OCI-LY3 (cell line): ENCODE data around the gene ACADSB.

Experiments used
- CTCF ChIP-seq: fragments of 200-600, 300-600 bp; sonication (generic); IDR thresholded peaks from 2 replicates; pipeline ENCODE4 v1.5.1; 2014; ENCODE audit warnings: antibody characterized with exemption, low read length, low read depth
- EZH2phosphoT487 ChIP-seq: fragments of 200-600 bp; shearing (Covaris generic); IDR thresholded peaks from 2 replicates; pipeline ENCODE4 v1.6.1; 2018; ENCODE audit warnings: antibody characterized with exemption, mixed run types, low read depth

GRCh38 chr10:122995936-122996335, 12.9 kb upstream of the ACADSB start:
- TF ChIP-seq CTCF (no peak), EZH2phosphoT487 (no peak)
